ENCODE measurements around the gene TBX20. TPM values are rescaled to one million over a fixed set of nuclear protein-coding genes. Genes with fewer than 3 reads are reported as not detected.
"Not testable (repeated sequence)": the region's sequence is repeated elsewhere in the genome, so short reads cannot be mapped to it uniquely, and the experiment has no call there.

TBX20 gene
- total RNA-seq, 2 donors from 2014 or later: 0.35 to 3.4 TPM

DNA sequence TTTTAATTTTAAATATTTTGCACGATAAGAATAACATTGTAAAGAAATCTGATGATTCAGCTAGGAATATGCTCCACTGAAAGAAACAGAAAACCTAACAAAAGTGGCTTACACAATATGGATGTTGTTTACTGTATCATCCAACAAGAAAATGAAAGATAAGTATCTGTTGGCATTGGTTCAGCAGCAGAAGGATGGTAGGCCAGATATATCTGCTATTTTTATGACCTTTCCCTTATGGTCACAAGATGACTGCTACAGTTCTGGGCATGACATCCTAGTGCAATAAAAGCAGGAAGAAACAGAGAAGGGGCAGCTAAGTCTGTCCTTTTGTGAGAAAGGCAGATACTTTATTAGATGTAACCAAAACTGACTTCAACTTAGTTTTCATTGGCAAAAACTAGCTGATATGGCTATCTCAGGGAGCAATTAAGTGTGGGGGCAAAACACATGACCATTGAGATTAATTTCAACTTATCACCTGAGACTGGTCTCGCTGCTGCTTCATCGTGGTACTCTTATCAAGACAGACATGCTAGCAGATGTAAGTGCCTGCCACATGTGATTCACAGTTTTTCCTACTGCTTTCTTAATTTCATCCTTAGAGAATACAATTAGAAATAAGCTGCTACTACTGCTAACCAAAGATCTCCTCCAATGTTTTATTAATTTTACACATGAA, 92.7 kb downstream of the TBX20 start:
- ATAC-seq (ENCODE audit: insufficient number of reproducible peaks, low FRiP score, low read depth); H3K4me1 ChIP-seq (ENCODE audit: control insufficient read depth in 1 of 2, low read depth in 2 of 2); H3K9me3 ChIP-seq; H3K27me3 ChIP-seq (replicated peaks; ENCODE audit: insufficient read depth); H3K4me3 ChIP-seq; H3K36me3 ChIP-seq; DNase-seq (ENCODE audit: low spot score); H3K27ac ChIP-seq: not testable (repeated sequence)

Other genes starting within 250 kb of the TBX20 start
- gene DPY19L1, start 216.6 kb downstream of the TBX20 start, total RNA-seq: 10 to 100 TPM; 13.9 to 32.5 TPM